ENCODE measurements around the gene ATF2.

DNA sequence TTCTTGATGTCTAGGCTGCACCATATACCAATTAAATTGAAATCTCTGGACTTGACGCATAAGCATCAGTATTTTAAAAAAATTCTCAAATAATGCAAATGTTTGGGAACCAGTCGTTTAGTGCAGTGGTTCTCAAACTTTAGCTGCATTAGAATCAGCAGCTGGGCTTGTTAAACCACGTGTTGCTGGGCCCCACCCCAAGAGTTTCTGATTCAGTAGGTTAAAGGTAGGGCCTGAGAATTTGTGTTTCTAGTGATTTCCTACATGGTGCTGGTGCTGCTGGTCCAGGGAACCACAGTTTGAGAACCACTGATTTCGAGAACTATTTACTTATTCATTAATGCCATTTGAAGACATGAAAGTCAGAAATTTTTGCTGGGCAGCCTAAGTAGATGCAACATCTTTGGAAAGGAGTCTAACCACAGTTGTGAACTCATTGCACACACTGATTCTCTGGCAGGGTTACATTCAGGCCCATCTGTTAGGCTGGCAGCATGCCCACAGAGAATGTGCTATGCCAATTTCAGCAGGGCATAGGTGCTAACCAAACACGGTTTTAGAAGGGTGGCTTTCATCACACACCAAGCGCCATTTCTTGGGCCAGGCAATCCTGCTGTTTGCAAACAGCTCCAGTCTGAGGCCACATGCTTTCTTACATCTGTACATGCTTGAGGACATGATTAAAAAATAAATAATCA is 39.9 kb upstream of the ATF2 start:
- TF ChIP-seq POLR2A (IDR thresholded peaks at IDR 0.05): no peak
- TF ChIP-seq CTCF (IDR thresholded peaks at IDR 0.05): no peak
- no peak for TF ChIP-seq POLR2AphosphoS5 (IDR thresholded peaks at IDR 0.05)

Measured in upper lobe of left lung (tissue), 4 donors.